Skeletal muscle cell (primary cell): ENCODE measurements around the gene RBM10.

Experiments used
- DNase-seq: peaks from one replicate; pipeline ENCODE4 v3.0.0-alpha.2; 2010; ENCODE audit warnings: low read depth
- H3K4me3 ChIP-seq: 2 replicates; pipeline ENCODE4 v1.5.1; 2011; ENCODE audit warnings: low read depth, mild to moderate bottlenecking, control low read depth, low read length, moderate library complexity

Gene RBM10

GRCh38 chrX:47228550-47229270 is 83.7 kb downstream of the RBM10 start:
- no peak for DNase-seq
- no peak overlapping the region for H3K4me3 ChIP-seq

GRCh38 chrX:47229427-47229826 is 84.4 kb downstream of the RBM10 start:
- H3K4me3 ChIP-seq: no peak overlapping the region
- DNase-seq: no peak

GRCh38 chrX:47230136-47230868 is 85.3 kb downstream of the RBM10 start:
- DNase-seq: no peak
- H3K4me3 ChIP-seq: no peak overlapping the region

- no peak for DNase-seq
- no peak overlapping the region for H3K4me3 ChIP-seq
Measured at GRCh38 chrX:47231167-47231566, 86.1 kb downstream of the RBM10 start.

GRCh38 chrX:47232197-47232802 is 87.3 kb downstream of the RBM10 start:
- peak overlapping the region; percentile 63 for H3K4me3 ChIP-seq
- no peak for DNase-seq

GRCh38 chrX:47232803-47233332 is 87.8 kb downstream of the RBM10 start, which contains the start of gene USP11:
USP11 (plus strand) TSS chrX:47233009; CDS start chrX:47233044, 35 bp downstream.
- no peak for DNase-seq
- peak within 1 kb of the TSS; percentile 63 for H3K4me3 ChIP-seq

- peak; percentile 91 for DNase-seq
- H3K4me3 ChIP-seq: peak overlapping the region; percentile 63
Measured at GRCh38 chrX:47233333-47234113, 88.5 kb downstream of the RBM10 start.

- H3K4me3 ChIP-seq: peak overlapping the region; percentile 63
- no peak for DNase-seq
Measured at GRCh38 chrX:47234583-47234982, 89.6 kb downstream of the RBM10 start.

GRCh38 chrX:47235691-47236103 is 90.7 kb downstream of the RBM10 start:
- H3K4me3 ChIP-seq: no peak overlapping the region
- DNase-seq: no peak
